ENCODE results near the gene ALG6.

ALG6 gene

DNA sequence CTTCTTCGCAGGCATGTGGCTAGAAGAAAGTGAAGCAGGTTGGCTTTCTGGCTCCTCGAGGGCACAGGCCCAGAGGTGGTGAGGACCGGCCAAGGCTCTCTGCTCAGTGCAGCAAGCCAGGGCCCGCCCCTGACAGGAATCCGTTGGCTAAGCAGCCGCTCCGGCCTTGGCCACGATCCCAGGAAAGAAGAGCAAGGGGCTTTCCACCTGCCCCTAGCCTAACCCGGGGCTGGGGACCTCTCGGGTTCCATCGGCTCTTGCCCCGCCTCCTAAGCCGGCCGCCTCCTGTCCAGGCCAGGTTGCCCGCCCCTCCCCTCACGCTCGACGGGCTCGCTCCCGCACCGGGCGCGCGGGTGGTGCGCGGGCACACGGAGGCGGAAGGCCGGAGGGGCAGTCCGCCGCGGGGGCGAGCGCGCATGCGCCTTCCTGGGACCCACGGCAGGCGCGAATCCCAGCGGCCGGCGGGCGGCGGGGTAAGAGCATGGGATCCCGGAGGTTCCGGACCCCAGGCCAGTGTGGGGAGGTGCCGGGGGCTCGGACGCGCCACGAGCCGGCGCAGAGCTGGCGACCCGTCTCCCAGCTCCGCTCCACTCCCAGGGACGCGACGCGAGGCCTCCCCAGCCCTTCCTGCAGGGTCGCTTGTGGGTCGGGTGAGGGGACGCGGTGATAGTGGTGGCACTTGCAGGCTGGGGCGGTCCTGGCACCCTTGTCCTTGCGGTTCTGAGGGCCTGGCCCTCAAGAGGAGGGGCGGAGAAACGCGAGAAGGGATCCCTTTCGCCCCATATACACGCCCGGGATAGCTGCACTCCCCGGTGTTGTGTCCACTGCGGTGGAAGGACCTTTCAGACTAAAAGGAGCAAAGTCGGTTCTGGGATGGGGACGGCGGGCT is at the start of gene ALG6:
Gene ALG6 (plus strand): TSS at position 413 of the 889 bp plus-strand sequence. CDS start 3,351 bp downstream, outside the sequence.
- peak; percentile 98 for DNase-seq (ENCODE audit: low spot score)

DNA sequence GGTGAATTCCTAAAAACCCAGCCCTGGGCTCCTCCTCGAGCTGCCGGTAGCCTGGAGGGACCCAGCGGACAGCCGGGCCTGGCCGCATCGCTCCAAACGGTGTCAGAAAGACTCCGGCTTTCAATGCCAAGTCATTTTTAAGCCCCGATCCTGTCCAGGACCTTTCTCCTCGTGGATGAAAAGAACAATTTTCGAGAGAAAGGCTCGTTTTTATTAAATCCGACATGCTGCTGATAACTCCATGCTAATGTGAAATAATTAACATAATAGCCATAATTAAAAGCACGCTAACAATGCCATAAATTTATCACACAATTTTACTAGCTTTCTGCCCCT is 49.6 kb upstream of the ALG6 start:
- DNase-seq (ENCODE audit: low spot score), result no peak

DNA sequence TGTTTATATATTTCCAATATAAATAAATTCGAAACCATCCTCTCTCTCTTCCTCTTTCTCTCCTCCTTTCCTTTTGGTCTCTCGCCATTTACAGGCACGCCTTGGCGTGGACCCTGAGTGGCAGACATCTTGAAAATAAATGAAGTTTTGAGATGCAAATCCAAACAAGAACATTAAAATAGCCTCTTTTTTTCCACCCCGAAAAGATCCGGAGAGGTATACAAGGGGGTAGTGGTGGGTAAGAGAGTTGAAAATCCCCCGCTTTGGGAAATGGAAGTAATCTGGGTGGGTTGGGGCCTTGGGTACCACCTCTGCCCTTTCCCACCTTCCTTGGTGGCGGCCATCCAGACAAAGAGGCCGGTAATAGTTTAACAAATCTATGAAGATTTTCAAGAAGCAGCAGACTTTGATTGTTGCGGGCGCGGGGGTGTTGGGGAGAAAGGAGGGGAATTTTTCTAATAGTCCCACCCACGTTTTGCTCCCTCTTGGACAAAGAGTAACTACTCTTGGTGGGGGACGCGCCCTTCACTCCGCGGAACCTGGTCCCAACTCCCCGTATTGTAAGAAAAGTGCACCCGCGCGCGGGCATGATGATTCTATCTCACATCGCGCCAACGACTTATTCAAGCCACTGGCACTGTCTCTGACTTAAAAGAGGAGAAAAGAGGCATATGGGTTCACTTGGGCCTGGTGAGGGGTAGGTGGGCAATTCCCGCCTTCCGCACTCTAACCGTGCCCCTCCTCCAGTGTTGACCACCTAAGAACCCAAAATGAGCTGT is 49.0 kb upstream of the ALG6 start:
- no peak for DNase-seq (ENCODE audit: low spot score)

DNA sequence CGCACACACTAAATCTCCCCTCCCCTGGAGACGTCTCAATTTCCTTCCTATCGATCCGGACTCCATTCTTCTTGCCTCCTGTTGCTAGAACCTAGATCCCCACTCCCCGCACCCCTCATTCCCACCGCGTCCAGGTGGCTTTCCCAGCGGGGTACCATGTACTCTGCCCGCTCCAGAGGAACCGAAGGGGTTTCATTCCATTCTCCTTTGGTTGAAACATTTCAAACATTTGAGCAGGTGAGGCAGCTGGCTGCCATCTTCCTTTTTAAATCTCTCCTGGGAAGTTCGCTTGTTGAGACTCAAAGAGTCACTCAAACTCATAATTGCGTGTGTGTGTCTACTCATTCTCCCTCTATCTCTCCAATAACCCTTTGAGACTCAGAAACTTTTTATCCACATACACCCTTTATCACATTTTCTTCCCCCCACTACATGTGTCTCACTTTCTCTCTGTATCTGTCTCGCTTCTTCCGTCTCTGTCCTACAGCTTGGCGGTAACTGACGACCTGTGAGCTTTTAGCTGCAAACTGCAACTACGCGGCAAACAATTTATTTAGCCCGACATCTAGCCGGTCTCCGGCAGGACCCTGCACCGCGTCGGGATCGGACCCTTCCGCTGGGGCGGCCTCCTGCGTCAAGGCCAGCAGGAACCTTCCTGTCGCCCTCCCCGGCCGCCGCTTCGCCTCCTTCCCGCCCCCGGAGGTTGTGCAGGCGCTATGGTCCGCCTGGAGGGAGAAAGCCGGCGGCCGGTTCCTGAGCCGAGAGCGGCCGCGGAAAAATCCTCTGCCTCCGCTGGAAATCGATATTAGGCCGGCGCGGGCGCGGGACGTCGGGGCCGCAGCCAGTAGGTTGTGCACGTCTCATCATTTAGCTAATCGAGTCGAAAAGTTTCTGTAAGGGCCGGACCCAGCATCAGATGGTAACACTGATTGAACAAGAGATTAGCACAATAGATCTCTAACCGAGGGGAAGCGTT is 48.1 kb upstream of the ALG6 start:
- peak; percentile 68 for DNase-seq (ENCODE audit: low spot score)

DNA sequence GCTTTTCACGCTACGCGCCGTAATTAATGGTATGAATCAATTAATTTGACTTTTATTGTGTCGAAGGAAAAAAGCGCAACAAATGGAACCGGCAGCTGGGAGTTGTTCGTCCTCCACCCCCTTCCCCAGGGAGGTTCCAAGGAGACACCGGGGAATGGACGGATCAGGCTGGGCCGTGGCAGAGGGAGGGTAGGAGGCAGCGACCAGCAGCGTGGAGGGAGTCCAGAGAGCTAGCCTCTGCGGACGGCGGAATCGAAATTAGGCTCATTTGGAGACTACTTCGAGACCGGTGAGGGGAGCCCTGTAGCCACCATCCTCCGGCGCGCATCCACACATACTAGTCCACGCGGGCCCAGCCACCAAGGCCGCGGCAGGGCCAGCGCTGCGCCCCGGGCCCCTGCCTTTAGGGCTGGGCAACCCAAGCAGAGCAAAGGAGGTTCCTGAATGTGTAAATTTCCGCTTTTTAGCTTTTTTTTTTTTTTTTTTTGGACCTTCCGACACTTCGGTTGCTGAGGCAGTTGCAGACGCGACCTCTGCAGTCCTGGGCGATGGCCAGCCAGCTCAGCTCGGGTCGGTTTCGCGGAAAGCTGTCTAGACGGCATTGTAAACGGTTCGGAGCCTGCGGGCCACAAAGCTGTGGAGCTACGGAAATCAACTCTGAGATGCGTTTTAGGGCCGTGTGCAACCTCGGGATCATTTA is 47.3 kb upstream of the ALG6 start:
- peak; percentile 67 for DNase-seq (ENCODE audit: low spot score)

DNA sequence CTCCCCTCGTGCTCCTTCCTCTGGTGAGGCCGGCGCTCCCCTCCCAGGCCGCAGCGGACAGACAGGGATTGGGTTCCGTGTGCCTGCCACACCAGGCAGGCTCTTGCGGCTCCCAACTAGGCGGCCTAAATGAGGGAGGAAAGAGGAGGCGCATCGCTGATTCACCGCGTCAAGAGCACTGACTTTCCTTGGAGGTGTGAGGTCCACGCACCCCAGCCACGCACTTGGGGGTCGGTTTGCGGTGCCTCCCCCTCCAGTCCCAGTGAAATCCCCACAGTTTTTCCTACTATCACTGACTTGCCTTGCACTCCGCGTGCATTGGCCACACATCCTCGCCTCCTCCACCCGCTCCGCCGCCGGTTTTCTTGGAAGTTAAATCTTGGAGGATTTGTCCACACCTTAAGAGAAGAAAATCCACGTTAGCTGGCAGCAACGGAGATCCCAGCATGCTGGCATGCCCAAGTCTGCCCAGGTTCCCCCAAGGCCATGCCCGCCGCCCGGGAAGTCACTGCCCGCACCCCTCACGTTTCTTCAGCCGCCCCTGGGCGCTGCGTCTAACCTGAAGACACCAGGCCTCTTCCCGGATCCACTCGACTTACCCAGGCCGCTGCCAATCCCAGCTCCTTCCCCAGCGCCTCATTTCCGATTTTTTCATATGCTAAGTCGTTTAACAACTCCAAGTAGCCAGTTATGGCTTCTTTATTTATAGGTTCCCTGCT is 46.2 kb upstream of the ALG6 start:
- peak; percentile 53 for DNase-seq (ENCODE audit: low spot score)

DNA sequence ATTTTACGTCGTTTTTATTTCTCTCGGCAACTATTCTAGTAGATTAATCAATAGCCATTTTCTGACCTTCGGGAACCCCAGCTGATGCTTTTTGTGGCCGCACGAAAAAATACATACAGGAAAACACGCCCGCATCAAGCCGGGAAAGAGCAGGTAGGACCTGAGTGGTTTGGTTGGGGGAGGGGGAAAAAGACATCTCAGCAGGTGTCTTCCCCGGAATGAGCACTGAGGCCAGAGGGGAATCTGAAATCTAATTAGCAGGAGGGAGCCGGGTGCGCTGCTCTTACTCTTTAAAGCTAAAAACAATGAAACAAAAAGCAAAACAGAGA is 45.7 kb upstream of the ALG6 start:
- DNase-seq (ENCODE audit: low spot score), result peak; percentile 48

DNA sequence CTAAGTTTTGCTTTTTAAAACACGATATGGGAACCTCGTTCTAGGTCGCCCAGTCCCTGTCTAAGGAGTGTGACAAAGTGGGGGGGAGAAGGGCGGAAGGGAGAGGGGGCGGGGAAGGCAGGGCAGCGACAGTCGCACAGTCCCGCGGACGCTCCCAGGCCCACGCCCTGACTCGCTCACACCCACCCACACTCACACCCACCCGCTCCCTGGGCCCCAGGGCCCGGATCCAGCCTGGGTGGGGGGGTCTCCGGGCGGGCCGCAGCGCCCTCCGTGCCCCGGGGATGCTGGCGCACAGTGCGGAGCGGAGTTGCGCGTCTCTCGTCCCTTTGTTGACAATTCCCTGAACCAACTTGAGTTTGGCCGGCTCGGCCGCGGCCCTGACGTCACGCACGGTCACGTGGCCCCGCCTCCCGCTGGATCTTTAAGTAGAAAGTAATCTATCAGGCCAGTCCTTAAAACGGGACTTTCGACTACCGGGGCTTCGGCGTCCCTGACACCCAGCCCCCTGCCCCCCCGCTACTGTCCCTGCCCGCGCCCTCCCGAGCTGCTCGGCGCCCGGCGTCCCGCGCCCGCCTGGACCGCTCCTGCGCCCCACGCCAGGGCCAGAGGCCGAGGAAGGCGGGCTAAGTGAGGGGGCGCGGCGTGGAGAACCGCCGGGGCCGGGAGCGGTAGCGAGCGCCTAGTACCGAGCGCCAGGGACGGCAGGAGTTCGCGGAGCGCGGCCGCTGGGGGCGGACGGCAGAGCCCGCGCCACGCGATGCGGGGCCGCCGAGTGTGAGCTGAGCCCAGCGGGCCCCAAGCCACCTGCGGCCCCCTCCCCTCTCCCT is 45.1 kb upstream of the ALG6 start, which contains the start of gene FOXD3:
Gene FOXD3 (plus strand): TSS at position 454 of the 830 bp plus-strand sequence. CDS start 492 bp downstream, outside the sequence.
- DNase-seq (ENCODE audit: low spot score), result peak; percentile 87

DNA sequence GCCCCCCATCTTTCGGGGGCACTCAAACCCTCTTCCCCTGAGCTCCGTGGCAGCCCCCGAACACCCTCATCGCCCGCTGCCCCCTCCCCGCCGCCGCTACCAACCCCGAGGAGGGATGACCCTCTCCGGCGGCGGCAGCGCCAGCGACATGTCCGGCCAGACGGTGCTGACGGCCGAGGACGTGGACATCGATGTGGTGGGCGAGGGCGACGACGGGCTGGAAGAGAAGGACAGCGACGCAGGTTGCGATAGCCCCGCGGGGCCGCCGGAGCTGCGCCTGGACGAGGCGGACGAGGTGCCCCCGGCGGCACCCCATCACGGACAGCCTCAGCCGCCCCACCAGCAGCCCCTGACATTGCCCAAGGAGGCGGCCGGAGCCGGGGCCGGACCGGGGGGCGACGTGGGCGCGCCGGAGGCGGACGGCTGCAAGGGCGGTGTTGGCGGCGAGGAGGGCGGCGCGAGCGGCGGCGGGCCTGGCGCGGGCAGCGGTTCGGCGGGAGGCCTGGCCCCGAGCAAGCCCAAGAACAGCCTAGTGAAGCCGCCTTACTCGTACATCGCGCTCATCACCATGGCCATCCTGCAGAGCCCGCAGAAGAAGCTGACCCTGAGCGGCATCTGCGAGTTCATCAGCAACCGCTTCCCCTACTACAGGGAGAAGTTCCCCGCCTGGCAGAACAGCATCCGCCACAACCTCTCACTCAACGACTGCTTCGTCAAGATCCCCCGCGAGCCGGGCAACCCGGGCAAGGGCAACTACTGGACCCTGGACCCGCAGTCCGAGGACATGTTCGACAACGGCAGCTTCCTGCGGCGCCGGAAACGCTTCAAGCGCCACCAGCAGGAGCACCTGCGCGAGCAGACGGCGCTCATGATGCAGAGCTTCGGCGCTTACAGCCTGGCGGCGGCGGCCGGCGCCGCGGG is 44.2 kb upstream of the ALG6 start:
- peak; percentile 71 for DNase-seq (ENCODE audit: low spot score)

DNA sequence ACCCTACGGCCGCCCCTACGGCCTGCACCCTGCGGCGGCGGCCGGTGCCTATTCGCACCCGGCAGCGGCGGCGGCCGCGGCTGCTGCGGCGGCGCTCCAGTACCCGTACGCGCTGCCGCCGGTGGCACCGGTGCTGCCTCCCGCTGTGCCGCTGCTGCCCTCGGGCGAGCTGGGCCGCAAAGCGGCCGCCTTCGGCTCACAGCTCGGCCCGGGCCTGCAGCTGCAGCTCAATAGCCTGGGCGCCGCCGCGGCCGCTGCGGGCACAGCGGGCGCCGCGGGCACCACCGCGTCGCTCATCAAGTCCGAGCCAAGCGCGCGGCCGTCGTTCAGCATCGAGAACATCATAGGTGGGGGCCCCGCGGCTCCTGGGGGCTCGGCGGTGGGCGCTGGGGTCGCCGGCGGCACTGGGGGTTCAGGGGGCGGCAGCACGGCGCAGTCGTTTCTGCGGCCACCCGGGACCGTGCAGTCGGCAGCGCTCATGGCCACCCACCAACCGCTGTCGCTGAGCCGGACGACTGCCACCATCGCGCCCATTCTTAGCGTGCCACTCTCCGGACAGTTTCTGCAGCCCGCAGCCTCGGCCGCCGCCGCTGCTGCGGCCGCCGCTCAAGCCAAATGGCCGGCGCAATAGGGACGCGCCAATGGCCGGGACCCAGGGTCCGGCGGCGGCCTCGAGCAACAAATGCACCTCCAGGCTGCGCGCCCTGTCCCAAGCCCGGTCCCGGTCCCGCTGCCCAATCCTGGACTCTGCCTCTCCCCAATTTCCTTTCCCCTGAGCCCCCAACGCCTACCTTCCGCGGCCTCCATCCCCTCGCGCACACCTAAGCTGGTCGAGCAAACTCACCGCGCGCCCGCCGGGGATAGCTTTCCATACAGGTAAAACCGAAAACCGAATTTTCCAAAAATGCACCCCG is 43.3 kb upstream of the ALG6 start:
- peak; percentile 60 for DNase-seq (ENCODE audit: low spot score)

DNA sequence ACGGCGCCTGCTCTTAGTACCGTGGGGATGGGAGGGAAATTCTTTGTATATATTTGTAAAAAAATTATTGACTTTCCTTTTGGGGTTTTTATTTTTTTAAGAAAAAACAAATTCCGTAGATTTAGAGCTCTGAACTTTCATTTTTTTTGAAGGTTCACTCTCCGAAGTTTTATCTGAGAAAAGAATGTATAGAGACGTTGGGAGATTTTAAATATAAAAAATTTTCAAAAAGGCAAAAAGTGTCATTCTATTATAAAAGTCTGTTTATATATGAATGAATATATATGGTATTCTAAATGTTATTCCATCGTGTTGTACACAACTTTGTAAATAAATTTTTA is 42.7 kb upstream of the ALG6 start:
- no peak for DNase-seq (ENCODE audit: low spot score)

DNA sequence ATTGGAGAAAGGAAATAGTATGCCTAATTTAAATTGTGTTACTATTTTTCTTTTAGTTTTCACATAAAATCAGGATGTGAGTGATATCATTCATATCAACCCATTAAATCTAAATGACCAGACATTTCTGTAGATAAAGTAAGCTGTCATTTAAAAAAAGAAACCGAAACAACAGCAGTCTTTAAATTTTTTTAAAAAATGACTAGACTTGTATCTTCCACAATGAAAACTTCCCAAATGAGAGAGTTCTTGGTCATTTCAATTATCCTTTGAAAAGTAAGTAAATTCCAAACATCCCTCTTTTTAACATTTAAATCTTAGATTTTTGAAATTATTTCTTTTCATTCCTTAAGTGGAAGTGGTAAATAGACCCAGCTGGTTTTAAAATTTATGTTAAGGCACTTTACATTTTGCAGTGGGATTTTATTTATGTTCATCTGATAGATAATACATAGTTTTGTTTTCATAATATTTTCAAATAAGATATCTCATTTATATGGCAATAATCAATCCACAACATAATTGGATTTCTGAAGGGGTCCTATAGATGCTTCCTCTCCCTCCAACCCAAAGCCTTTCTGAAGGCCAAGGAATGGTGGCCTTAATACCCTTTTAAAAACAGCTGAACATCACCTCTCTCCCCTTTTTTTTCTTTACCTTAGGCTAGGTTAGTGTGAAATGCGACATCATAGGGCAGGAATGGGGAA is 42.0 kb upstream of the ALG6 start:
- no peak for DNase-seq (ENCODE audit: low spot score)

DNA sequence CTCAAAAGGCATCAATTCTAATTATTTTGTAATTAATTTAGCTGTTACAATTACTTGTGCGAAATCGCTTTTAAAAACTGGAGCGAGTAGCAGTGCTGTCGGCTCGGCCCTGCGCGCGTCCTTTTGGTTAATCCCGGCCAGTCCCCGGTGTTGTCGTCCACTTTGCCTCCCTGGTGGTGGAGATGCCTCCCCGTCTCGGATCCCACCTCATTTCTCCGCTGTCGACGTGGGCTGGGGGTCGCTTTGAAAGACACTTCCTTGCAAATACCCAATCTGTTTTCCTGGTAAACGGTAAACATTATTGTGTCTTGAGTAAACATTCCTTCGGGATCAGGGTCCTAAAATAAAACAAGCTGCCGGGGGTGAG is 41.3 kb upstream of the ALG6 start:
- peak; percentile 63 for DNase-seq (ENCODE audit: low spot score)

DNA sequence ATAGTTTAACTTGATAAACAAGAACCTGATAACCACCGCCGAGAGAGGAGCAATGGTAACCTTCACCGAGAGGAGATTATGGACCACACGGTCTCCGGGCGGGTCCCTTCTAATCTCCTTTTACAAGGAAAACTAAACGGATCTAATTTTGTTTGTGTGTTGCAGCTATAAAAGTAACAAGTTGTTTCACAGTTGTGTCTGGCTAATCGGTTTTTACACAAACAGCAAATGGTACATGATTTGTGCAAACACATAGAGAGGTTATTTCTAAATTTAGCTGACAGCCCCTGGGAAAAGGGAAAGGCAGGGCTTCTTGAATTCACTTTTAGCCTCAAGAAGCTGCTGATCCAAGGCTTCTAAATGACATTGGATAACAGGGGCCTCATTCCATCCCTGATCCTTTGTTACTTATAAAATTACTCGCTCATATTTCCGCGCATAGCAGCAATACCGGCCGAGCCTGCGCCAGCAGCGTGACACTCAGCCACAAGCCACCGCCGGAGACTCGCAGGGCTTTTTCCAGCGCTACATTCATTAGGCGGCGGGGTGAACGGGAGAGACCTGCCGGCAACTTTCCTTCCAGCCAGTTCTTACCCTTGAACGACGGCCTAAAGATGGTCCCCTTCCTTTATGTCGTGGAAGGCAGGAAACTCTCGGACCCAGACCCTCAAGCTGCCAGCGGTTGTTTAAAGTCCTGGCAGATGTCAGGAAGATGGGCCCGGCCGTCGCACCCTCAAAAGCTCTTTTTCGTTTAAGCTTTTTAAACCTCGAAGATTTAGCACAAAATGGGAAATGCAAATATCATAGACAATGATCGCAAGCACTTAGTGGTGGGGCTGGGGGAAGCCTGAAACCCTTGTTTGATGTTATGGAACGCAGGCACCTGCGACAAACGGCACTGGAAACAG is 40.7 kb upstream of the ALG6 start:
- DNase-seq (ENCODE audit: low spot score), result peak; percentile 58

DNA sequence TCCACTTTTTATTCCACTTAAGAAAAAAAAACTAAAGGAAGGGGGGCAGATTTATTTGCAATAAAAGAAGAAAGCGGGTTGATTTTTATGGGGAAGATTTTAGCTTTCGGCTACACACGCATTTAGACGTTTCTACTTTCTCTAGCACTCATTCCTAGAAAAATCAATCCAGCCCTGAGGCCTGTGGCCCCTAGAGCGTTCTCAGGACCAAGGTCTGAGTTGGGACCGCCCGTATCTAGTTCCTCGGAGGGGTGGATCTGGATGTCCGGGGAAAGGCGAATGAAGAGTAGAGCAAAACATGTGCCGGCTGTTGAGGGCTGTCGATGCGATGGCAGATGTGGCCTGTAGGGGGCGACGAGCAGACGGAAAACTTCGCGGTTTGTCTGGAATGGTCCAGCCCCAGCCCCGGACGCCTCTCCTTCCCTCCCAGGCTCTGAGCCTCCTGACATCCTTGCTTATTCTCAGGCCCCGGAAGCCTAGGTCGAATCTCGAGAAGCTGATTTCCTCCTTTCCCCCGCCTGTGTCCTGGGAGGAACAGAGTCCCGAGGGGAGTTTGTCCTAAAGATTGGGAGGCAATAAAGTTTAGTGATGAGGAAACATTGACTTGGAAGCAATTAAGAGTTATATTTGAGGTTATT is 39.9 kb upstream of the ALG6 start:
- peak; percentile 92 for DNase-seq (ENCODE audit: low spot score)

DNA sequence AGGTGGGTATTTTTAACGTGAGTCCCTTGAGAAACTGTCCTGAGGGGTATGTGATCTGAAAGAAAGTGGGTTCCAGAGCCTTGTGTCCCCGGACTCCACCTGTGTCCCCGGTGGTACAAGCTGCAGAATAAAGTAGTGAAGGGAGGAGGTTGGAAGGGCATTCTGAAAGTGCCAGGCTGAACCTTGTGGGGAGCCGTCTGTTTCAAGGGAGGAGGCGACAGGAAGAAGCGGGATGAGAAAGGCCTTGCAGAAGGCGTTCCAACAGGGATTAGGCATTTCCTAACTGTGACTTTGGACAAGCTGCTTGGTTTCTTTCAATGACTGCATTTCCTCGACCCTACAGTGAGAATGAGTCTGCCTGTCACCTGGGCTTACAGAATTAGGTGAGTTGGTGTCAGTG is 39.3 kb upstream of the ALG6 start:
- no peak for DNase-seq (ENCODE audit: low spot score)

All from ecto neural progenitor cell (in vitro differentiated cells).